Measurements from ENCODE around the gene AXIN1.
"Not testable (repeated sequence)": the region's sequence is repeated elsewhere in the genome, so short reads cannot be mapped to it uniquely, and the experiment has no call there.

The AXIN1 gene, protein sequence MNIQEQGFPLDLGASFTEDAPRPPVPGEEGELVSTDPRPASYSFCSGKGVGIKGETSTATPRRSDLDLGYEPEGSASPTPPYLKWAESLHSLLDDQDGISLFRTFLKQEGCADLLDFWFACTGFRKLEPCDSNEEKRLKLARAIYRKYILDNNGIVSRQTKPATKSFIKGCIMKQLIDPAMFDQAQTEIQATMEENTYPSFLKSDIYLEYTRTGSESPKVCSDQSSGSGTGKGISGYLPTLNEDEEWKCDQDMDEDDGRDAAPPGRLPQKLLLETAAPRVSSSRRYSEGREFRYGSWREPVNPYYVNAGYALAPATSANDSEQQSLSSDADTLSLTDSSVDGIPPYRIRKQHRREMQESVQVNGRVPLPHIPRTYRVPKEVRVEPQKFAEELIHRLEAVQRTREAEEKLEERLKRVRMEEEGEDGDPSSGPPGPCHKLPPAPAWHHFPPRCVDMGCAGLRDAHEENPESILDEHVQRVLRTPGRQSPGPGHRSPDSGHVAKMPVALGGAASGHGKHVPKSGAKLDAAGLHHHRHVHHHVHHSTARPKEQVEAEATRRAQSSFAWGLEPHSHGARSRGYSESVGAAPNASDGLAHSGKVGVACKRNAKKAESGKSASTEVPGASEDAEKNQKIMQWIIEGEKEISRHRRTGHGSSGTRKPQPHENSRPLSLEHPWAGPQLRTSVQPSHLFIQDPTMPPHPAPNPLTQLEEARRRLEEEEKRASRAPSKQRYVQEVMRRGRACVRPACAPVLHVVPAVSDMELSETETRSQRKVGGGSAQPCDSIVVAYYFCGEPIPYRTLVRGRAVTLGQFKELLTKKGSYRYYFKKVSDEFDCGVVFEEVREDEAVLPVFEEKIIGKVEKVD

DNA sequence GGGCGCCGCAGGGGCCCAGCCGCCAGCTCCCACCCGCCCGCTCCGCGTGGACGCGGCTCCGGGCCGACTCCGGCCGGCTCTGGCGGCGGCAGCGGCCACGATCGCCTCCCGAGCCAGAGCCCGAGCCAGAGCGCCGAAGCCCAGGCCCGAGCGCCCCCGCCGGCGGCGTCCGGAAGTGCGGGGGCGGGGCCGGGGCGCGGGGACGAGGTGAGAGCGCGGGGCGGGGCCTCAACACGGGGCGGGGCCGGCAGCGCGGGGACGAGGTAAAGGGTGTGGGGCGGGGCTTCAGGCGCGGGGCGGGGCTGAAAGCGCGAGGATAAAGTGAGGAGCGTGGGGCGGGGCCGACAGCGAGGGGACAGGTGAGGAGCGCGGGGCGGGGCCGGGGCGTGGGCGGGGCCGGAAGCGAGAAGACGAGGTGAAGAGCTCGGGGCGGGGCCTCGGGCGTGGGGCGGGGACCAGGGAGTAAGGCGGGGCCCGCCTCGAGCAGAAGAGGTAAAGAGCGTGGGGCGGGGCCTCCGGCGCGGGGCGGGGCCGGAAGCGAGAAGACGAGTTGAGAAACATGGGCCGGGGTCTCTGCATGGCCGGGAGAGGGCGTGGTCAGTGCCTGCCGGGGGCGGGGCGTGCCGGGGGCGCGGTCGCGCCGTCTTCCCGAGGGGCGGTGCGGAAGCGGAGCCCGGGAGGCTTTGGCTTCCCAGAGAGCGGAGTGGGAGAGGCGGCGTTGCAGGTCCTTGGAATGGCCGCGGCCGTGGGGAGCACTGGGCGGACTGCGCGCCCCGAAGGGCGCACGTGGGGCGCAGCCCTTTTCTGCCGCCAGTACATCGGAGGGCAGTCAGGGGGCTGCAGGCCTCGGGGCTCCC lies at the start of gene AXIN1:
TSS of gene AXIN1 (minus strand) at position 177 of the 857 bp plus-strand sequence. CDS start 5,698 bp downstream, outside the sequence.
- peak; percentile 95 for DNase-seq (ENCODE audit: low spot score)

DNA sequence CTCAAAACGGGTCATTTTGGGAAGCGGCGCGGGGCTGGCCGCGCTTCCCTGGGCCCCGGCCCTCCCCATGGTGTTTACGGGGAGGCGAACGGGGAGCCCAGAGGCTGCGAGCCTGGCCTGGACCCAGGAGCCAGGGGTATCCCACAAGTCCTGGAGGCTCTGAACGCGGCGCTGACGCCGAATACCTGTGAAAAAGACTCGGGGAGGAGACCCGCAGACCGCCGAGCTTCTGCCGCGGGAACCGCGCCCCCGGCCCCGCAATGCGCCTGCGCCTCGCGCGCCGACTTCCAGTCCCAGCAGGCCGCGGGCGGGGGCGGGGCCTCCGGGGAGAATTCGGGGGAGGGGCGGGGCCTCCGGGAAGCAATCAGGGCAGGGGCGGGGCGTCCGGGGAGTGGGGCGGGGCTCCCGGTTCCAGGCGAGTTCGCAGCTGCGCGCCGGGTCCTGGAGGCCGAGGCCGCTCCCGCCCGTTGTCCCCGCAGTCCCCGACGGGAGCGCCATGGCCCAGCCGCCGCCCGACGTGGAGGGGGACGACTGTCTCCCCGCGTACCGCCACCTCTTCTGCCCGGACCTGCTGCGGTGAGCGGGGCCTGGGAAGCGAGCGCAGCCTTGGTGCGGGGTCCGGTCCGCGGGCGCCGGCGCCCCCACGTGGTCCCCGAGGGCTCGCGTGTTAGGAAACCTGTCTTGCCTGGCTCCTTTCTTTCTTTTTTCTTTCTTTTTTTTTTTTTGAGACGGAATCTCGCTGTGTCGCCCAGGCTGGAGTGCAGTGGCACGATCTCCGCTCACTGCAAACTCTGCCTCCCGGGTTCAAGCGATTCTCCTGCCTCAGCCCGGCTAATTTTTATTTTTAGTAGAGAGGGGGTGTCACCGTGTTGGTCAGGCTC lies 49.2 kb upstream of the AXIN1 start, which contains the start of gene DECR2:
TSS of gene DECR2 (plus strand) at position 418 of the 881 bp plus-strand sequence. CDS start at position 497, 79 bp downstream.
- peak; percentile 99 for DNase-seq (ENCODE audit: low spot score)

- no peak for DNase-seq (ENCODE audit: low spot score)
Observed at GRCh38 chr16:400061-400591, 47.6 kb upstream of the AXIN1 start.

GRCh38 chr16:399340-400019 lies 47.0 kb upstream of the AXIN1 start:
- DNase-seq (ENCODE audit: low spot score), result no peak

DNA sequence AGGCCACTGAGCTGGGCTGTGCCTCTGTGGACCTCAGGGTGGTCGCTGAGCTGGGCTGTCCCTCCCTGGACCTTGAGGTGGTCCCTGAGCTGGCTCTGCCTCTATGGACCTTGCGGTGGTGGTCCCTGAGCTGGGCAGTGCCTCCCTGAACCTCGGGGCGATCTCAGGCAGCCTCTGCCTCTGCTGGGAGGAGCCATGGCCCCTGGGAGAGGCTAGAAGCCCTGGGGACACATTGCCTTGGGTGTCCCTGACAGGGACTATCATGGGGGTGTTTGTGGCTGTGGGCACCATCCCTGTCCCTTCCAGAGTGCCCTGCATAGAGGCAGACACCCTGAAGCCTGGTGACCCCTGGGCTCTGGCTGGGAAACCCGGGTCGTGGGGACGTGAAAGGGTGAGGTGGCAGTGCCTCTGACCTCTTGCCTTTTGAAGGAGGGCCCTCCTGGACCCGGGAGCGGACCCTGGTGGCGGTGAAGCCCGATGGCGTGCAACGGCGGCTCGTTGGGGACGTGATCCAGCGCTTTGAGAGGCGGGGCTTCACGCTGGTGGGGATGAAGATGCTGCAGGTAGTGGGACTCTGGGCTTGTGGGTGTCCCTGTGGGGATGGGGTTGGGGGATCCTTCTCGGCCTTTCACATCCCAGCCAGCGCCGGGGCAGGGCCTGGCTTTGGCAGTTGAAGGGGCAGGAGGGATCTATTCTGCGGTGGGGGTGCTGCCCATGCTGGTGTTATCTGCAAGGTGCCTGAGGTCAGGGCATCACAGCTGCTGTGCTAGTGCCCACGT lies 46.2 kb upstream of the AXIN1 start:
- DNase-seq (ENCODE audit: low spot score), result no peak

- DNase-seq (ENCODE audit: low spot score), result peak; percentile 80
Observed at GRCh38 chr16:397736-398332, 45.3 kb upstream of the AXIN1 start.

DNA sequence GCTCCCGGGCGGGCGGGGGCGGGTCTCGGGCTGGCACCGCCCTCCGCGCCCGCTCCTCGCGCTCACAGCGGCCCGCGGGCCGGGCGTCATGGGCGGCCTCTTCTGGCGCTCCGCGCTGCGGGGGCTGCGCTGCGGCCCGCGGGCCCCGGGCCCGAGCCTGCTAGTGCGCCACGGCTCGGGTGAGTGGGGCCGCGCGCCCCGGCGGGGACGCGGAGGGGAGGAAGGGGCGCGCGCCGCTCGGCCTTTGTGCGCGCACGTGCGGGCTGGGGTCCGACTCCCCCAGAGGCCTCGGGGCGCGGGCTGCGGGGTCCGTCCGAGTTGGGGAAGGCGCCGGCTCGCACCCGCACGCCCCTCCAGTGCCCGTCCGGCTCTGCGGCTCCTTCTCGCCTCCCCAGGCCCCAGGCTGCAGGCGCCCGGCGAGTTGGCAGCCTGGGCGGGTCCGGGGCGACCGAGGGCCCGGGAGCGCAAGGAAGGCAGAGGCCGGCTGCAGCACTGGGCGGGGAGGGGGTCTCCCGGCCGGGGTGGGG lies 44.7 kb upstream of the AXIN1 start, which contains the start of gene NME4:
TSS of gene NME4 (plus strand) at position 65 of the 527 bp plus-strand sequence. CDS start at position 89, 24 bp downstream.
- peak; percentile 71 for DNase-seq (ENCODE audit: low spot score)

- peak; percentile 80 for DNase-seq (ENCODE audit: low spot score)
Observed at GRCh38 chr16:396605-397004, 44.1 kb upstream of the AXIN1 start.

- DNase-seq (ENCODE audit: low spot score), result no peak
Observed at GRCh38 chr16:396199-396598, 43.7 kb upstream of the AXIN1 start.

DNA sequence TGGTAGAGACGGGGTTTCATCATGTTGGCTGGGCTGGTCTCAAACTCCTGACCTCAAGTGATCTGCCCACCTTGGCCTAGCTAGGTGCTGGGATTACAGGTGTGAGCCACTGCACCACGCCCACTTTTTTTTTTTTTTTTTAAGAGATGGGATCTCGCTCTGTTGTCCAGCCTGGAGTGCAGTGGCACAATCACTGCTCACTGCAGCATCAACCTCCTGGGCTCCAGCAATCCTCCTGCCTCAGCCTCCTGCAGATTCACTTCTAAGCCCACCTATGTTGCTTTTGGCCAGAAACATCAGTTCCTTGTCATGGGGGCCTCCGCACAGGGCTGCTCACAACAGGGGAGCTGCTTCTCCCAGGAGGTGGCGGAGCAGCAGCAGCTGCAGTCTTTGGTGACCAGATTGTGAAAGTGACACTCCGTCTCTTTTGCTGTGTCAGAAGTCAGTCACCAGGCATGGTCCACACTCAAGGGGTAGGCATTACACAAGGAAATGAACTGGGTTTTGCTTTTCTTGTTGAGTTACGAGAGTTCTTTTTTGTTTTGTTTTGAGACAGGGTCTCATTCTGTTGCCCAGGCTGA lies 40.0 kb upstream of the AXIN1 start:
- DNase-seq (ENCODE audit: low spot score), result no peak

GRCh38 chr16:391885-392335 lies 39.4 kb upstream of the AXIN1 start:
- peak; percentile 71 for DNase-seq (ENCODE audit: low spot score)

DNA sequence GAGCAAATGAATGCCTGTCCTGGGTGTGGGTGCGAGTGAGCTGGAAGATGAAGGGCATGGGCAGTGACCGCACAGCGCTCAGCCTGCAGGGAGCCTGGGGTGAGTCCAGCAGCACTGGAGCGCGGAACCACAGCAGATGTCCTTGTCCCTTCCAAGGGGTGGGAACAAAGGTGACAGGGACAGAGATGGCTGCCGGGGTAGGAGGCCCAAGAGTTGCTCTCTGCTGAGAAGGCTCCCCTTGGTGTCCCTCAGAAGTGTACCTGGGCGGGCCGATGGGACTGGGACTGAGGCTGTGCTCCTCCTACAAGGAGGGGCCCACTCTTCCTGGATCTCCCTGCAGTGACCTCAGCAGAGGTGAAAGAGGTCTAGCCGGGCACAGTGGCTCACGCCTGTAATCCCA lies 36.8 kb upstream of the AXIN1 start:
- DNase-seq (ENCODE audit: low spot score), result no peak

- DNase-seq (ENCODE audit: low spot score), result not testable (repeated sequence)
Observed at GRCh38 chr16:387761-388666, 35.5 kb upstream of the AXIN1 start.

GRCh38 chr16:386641-387156 lies 34.2 kb upstream of the AXIN1 start:
- no peak for DNase-seq (ENCODE audit: low spot score)

- DNase-seq (ENCODE audit: low spot score), result no peak
Observed at GRCh38 chr16:383326-384051, 31.0 kb upstream of the AXIN1 start.
